Testis (tissue), 2 donors: ENCODE measurements around the gene PARP4.
"Not testable (repeated sequence)": the region's sequence is repeated elsewhere in the genome, so short reads cannot be mapped to it uniquely, and the experiment has no call there.

Experiments used
- POLR2A ChIP-seq: fragments of 450-650 bp; IDR thresholded peaks from one replicate; pipeline ENCODE4 v1.6.1; 2017; ENCODE audit warnings: antibody characterized with exemption, mild to moderate bottlenecking, moderate library complexity
- TF ChIP-seq, protein P1 (sequence below), 3 experiments: fragments of 450-650 bp in 2 of 3; fragments of 200-600 bp in 1 of 3; sonication (generic) in 1 of 3; IDR thresholded peaks; one replicate each; pipeline ENCODE4 v1.5.1; 2016 to 2019; ENCODE audit warnings: antibody characterized with exemption in 3 of 3, mild to moderate bottlenecking in 2 of 3, moderate library complexity in 1 of 3

GRCh38 chr13:24560579-24561187 is 48.1 kb upstream of the PARP4 start:
- TF ChIP-seq, protein P1, sequence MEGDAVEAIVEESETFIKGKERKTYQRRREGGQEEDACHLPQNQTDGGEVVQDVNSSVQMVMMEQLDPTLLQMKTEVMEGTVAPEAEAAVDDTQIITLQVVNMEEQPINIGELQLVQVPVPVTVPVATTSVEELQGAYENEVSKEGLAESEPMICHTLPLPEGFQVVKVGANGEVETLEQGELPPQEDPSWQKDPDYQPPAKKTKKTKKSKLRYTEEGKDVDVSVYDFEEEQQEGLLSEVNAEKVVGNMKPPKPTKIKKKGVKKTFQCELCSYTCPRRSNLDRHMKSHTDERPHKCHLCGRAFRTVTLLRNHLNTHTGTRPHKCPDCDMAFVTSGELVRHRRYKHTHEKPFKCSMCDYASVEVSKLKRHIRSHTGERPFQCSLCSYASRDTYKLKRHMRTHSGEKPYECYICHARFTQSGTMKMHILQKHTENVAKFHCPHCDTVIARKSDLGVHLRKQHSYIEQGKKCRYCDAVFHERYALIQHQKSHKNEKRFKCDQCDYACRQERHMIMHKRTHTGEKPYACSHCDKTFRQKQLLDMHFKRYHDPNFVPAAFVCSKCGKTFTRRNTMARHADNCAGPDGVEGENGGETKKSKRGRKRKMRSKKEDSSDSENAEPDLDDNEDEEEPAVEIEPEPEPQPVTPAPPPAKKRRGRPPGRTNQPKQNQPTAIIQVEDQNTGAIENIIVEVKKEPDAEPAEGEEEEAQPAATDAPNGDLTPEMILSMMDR (IDR thresholded peaks at IDR 0.05) = not testable (repeated sequence)
- not testable (repeated sequence) for TF ChIP-seq POLR2A
